Activated CD4-positive, alpha-beta T cell treated with anti-CD3 and anti-CD28 coated beads for 1 hour (primary cell): ENCODE data around the gene TANGO2.

Experiments
- DNase-seq: peaks from one replicate; pipeline ENCODE4 v3.0.0-alpha.2; 2020

Gene TANGO2

GRCh38 chr22:20109411-20110358 is 88.8 kb downstream of the TANGO2 start:
- DNase-seq, result no peak

- no peak for DNase-seq
Measured at GRCh38 chr22:20110359-20110985, 89.6 kb downstream of the TANGO2 start.

DNA sequence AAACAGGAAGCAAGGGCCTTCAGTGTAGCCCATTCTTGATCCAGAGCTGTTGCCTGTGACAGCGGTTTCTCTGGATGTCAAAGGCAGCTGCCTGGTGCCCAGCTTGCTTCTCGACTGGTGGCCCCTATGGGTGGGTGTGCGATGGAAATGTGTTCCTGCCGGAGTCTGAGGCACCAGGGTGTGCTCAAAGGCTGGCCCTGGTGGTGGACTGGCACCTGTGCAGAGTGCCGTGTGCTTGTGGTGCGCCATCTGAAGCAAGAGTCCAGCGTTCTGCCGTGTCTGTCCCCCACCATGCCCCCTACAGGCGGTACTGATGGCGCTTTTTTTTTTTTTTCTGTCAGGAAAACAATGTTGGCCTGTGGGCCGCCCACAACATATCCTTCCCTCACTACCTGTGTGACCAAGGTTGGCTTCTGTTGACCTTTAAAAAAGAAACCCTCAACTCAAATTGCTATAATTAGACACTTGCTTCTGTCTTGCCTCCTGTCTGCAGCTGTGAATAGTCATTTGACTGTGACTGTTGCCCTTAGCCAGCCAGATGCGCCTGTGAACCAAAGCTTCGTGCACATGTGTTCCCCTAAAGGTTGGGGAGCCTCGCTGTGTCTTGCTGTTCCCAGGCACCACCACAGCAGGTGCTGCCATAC is 90.3 kb downstream of the TANGO2 start:
- DNase-seq, result no peak

DNA sequence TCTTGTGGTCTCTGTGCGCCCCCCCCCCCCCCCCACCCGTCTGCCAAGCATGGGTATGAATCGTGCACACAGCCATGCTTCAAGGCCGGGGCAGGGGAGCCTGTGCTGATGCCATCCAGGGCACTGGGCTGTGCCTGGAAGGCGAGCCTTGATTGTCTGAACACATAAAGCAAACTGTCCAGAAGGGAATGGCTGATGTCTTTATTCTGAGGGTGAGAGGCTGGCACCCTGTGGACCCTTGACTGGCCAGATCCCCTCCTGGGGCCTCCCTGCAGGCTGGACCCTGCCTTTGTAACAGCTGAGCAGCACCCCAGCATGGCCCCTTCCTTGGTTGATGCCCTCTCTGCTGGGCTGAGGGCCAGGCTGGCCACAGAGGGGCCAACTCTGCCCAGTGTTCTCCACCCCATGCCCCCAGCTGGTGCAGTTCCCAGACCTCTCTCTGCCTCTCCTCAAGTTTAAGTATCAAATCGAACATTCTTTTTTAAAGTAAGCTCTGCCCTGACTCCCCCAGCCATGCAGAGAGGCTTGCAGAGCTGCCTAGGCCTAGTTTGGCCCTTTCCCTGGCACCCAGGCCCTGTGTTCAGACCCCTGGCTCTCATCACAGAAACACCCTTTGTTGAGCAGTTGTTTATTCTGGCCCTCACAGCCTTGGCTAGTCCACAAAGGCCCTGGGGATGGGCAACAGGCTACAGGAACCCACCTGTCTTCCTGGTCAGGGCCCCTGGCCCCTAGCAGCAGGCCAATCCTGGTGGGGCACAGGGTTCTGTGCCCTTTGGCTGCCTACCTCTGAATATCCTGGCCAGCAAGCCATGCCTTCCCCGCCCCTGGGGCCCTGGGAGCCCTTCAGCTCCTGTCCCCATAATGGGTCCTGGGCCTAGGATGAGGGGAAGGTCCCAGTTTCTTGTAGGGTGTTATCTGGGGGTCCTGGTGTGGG is 91.0 kb downstream of the TANGO2 start:
- no peak for DNase-seq

- DNase-seq, result no peak
Measured at GRCh38 chr22:20112623-20113511, 92.0 kb downstream of the TANGO2 start.

GRCh38 chr22:20113551-20114310 is 92.8 kb downstream of the TANGO2 start:
- no peak for DNase-seq

DNA sequence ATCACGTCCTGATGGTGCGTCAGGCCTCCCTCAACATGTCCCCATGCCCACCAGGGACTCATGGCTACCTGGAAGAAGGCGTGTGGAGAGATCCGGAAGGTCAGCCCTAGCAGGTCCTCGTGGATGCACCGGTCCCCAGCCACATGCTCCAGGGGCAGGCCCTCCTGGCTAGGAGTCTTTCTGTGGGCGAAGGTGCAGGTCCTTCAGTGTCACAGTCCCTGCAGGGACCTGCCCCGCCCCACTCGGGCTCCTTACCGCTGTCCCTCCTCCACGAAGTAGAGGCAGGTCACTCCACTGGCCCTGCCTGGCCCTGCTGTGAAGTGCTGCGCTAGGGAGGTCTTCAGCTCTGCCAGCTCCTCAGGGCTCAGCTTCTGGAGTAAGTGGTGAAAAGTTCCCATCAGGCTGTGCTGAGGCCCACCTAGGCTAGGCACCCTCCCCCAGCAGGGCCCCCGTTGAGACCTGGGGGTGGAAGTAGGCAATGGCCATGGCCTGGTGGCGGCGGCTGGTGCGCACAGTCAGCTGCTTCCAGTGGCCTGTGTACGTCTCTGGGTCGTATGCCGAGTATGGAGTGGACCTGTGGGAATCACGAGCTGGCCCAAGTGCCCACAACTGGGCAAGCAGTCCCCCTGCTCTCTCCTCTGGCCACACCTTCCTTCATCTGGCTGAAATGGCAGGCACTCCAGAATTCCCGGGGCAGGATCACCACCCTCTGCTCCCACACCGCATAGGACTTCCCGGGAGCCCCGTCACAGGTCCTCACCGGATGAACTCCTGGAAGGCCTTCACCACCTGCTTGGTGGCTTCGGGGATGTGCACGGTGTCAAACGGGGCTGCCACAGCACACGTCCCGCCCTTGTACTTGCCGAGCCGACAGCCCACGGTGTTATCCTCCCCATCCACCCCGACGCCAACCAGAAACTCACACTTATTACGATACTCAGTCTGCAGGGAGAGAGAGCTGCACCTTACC is 93.9 kb downstream of the TANGO2 start:
- DNase-seq, result no peak

- DNase-seq, result no peak
Measured at GRCh38 chr22:20115691-20116375, 94.9 kb downstream of the TANGO2 start, which contains the start of gene RANBP1. Gene RANBP1 (plus strand): TSS chr22:20116104. CDS start chr22:20116185, 81 bp downstream.

DNA sequence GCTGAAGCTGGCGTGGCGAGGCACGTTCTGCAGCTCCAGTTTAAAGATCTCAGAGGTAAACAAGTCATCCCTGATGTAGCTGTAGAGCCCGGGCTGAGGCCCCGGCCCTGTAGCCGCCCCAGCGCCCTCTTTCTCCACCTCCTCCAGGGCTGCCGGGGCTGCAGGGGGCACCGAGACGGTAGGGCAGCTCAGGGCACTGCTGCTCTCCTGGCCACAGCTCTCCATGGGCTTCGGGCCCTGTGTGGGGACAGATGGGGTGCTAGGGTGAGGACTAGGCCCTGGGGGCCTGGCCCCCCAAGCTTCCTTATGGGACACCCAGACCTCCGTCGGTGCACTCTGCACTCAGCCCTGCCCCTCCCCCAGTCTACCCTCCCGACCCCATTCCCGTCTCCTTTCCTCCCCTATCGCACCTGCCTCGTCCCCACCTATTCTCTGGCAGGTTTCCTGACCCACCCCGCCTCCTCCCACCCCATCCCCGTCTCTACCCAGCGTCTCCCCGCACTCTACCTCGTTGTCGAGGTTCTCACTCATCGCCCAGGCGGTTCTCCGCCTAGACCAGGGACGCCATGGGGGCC is 95.6 kb downstream of the TANGO2 start:
- no peak for DNase-seq
